ENCODE results near the gene RGS3. TPM values are rescaled to one million over a fixed set of nuclear protein-coding genes. Genes with fewer than 3 reads are reported as not detected.

The RGS3 gene
- total and polyA plus RNA-seq, 2 of the 13 experiments (the other 11 are each of a cell fraction or from before 2014, with no cell fraction given) = 17.1 to 28.8 TPM

DNA sequence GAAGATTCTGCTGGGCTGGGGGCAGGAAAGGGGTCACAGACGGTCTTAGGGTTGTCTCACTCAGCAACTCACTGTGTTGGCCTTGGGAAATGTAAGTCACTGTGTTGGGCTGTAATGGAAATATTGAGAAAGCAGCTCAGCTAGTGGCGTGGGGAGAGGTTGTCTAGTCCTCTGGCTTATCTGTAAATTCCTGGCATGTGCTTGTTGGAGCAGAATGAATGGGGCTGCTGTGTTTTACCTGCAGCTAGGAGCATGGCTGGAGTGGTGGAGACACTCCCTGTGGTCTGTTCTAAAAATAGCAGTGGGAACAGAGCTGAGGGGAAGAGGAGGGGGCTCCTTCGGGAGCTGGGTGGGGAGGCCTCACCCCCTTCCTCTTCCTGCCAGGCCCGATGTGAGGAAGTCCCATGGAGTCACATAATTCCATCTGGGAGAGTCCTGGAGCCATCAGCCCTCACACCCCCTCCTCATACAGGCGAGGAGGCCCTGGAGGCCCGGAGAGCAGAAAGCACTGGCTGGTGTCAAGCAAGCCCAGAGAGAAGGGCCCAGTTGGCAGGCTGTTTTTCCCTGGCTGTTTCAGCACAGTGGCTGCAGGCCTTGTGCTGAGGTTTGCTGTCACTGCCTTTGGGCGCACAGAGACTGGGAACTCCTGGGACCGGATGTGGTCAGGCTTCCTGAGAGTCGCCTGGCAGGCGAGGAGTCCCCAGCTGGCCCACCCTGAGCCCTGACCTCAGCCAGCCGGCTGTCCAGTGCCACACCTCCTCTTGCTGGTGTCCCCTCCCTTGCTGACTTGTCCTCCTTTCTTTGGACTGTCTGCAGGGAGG lies 84.9 kb downstream of the RGS3 start (continued):
- TF ChIP-seq ZNF275 (CRISPR knock-in tag; IDR thresholded peaks at IDR 0.05; ENCODE audit: borderline replicate concordance) (no peak), SALL1 (CRISPR knock-in tag; IDR thresholded peaks at IDR 0.05) (peak; percentile 60), ZNF563 (CRISPR knock-in tag; IDR thresholded peaks at IDR 0.05) (no peak), ZBTB37 (CRISPR knock-in tag; IDR thresholded peaks at IDR 0.05) (0 out of 2 replicates have a peak, but pooled peaks have one; percentile 35), ZNF343 (CRISPR knock-in tag; IDR thresholded peaks at IDR 0.05) (no peak), CCDC6 (CRISPR knock-in tag; IDR thresholded peaks at IDR 0.05) (no peak), ZNF441 (CRISPR knock-in tag; IDR thresholded peaks at IDR 0.05; ENCODE audit: borderline replicate concordance) (no peak), JARID2 (CRISPR knock-in tag; IDR thresholded peaks at IDR 0.05; ENCODE audit: insufficient replicate concordance) (no peak), SOX5 (CRISPR knock-in tag; IDR thresholded peaks at IDR 0.05; ENCODE audit: borderline replicate concordance) (peak; percentile 48; the same call in 1 of the 2 replicates), KAT8 (CRISPR knock-in tag; IDR thresholded peaks at IDR 0.05) (0 out of 2 replicates have a peak, but pooled peaks have one; percentile 27), ZNF432 (CRISPR knock-in tag; IDR thresholded peaks at IDR 0.05; ENCODE audit: borderline replicate concordance) (no peak), AGO2 (optimal IDR thresholded peaks at IDR 0.05; ENCODE audit: low read depth, low read length) (peak; percentile 51), XRCC5 (optimal IDR thresholded peaks at IDR 0.05; ENCODE audit: low read length) (peak; percentile 47), NFATC3 (CRISPR knock-in tag; IDR thresholded peaks at IDR 0.05) (no peak), SNRNP70 (IDR thresholded peaks at IDR 0.05; ENCODE audit: low read depth, low read length) (no peak), SMC3 (IDR thresholded peaks at IDR 0.05; ENCODE audit: low read length) (no peak), ZMAT5 (CRISPR knock-in tag; IDR thresholded peaks at IDR 0.05; ENCODE audit: borderline replicate concordance, low read depth) (no peak), STAT5B (CRISPR knock-in tag; IDR thresholded peaks at IDR 0.05) (no peak), SP5 (CRISPR knock-in tag; IDR thresholded peaks at IDR 0.05; ENCODE audit: borderline replicate concordance, low read depth) (0 out of 2 replicates have a peak, but pooled peaks have one; percentile 33), NAIF1 (CRISPR knock-in tag; IDR thresholded peaks at IDR 0.05; ENCODE audit: borderline replicate concordance) (no peak), SIN3A (IDR thresholded peaks at IDR 0.05; ENCODE audit: borderline replicate concordance, low read depth, low read length) (no peak), SRSF9 (IDR thresholded peaks at IDR 0.05; ENCODE audit: borderline replicate concordance, insufficient read depth, low read depth, low read length, poor library complexity, severe bottlenecking) (no peak), SALL2 (CRISPR knock-in tag; IDR thresholded peaks at IDR 0.05) (no peak; the same call in 1 of the 2 replicates), ZNF292 (CRISPR knock-in tag; IDR thresholded peaks at IDR 0.05; ENCODE audit: borderline replicate concordance, low read depth) (peak; percentile 55; the same call in 1 of the 2 replicates), FOXK2 (IDR thresholded peaks at IDR 0.05) (no peak), RBM22 (optimal IDR thresholded peaks at IDR 0.05; ENCODE audit: low read length) (peak; percentile 36)
- TF ChIP-seq, protein P1, sequence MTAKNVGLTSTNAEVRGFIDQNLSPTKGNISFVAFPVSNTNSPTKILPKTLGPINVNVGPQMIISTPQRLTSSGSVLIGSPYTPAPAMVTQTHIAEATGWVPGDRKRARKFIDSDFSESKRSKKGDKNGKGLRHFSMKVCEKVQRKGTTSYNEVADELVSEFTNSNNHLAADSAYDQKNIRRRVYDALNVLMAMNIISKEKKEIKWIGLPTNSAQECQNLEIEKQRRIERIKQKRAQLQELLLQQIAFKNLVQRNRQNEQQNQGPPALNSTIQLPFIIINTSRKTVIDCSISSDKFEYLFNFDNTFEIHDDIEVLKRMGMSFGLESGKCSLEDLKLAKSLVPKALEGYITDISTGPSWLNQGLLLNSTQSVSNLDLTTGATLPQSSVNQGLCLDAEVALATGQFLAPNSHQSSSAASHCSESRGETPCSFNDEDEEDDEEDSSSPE (CRISPR knock-in tag; IDR thresholded peaks at IDR 0.05) = no peak
